Measurements from ENCODE around the gene OXLD1. TPM values are rescaled to one million over a fixed set of nuclear protein-coding genes. Genes with fewer than 3 reads are reported as not detected.
"Not testable (repeated sequence)": the region's sequence is repeated elsewhere in the genome, so short reads cannot be mapped to it uniquely, and the experiment has no call there.

Gene OXLD1
- total RNA-seq, 1 experiment from 2014 or later, result 58.8 TPM

DNA sequence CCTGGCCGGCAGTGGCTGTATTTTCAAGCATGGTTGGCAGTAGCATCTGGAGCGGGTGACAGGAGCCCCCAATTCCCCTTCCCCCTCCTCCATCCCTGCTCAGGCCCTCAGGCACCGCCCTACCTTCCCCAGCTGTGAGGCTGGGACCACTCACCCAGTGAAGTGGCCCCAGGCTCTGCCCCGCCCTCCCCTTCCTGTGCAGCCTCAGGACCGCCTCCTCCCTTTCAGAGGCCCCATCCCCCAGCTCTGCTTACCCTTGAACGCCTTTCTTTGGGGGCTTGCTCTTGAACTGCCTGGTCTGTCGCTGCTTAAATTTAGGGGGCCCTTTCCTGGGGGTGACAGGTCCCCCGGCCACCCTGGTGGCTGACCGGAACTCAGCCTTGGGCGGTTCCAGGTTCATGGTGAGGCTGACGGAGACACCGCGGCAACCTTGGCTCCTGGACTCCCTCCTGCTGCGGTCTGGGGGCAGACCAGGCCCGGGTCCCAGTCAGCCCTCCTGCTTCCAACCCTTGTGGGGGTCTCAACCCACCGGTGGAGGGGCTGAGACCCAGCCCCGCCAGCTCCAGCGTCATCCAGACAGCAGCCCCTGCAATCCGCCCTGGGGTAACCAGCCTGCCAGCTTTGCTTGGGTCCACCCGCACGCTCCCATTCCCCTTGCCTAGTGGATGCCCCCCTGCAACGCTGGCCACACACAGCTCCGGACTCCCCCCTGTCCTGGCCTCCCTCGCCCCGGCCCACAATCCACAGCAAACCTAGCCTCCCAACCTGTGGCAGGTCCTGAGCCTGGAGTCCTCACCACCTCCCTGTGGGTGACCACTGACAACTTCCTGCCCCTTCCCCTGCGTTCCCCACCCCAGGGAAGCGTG, 13.3 kb downstream of the OXLD1 start:
- DNase-seq (ENCODE audit: low spot score), result no peak

DNA sequence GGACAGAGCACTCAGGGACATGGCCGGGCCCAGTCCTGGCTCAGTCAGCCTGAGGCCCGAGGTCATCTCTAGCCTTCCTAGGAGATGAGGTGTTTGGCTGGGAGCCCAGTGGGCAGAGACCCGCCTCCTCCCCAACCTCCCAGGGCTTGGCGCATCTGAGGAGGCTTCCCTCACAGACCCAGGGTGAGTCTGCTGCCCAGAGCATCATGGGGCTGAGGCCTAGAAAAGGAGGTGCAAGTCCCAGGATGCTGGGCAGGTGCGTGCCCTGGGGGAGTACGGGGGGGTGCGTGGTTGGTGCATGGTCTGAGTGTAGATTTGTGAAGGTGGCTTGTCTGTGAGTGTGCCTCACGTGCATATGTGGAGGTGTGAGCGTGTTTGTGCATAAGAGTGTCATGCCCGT, 14.7 kb downstream of the OXLD1 start:
- DNase-seq (ENCODE audit: low spot score), result peak; percentile 88

DNA sequence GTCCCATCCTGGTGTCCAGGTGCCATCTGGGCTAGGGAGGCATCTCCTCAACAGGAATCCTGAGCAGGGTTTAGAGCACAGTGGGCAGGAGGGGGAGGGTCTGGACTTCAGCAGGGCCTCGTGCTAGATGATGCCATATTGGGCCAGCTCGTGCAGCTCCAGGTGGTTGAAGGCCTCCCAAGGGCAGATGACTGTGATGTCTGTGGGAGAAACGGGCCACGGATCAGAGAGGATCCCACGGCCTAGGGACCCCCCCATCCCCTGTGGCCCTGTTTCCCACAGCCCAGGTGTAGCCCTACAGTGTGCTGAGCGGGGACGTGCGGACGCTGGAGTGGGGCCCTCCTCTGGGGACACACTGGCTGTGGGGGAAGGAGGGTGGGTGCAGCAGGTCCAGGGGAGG, 15.5 kb downstream of the OXLD1 start:
- DNase-seq (ENCODE audit: low spot score), result no peak

DNA sequence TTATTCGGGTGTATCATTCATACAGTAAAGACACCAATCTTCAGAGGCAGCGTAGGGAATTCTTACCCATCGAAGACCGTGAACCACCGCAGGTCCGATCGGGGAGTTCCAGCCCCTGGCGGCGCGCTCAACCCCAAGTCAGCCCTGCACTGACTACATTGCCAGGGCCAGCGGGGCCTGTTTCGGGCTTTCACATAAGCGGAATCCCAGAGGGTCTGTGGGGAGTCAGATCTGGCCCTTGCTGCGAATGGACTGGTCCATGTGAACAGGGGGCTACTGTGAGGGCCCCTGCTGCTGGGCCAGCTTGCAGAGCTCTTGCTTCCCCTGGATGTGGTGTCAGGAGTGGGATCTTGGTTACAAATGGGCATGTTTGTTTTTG, 17.7 kb downstream of the OXLD1 start:
- DNase-seq (ENCODE audit: low spot score), result no peak

DNA sequence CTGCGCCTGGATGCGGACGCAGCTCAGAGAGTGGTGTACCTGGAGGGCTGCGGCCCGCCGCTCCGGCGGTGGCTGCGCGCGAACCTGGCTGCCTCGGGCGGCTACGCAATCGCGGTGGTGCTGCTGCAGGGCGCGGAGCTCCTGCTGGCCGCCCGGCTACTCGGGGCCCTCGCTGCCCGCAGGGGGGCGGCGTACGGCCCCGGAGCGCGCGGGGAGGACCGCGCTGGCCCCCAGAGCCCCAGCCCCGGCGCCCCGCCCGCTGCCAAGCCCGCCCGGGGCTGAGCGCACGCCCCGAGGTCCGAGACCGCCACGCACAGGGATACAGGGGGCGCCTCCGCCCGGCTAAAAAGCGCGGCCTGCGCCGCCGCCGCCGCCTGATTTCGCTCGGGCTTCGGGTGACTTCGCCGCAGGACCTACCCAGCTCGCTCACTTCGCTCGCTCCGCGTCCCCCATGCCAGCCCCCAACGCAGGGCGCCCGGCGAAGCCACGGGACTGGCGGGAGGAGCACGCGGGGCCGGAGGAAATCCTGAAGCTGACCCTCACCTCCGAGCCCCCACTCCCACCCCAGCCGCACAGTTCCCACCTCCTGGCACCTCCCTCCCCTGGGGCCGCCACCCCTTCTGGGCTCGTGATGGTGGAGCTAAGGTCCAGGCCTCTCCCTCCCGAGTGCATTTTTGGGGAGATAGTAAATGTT, 18.2 kb downstream of the OXLD1 start:
- no peak for DNase-seq (ENCODE audit: low spot score)

DNA sequence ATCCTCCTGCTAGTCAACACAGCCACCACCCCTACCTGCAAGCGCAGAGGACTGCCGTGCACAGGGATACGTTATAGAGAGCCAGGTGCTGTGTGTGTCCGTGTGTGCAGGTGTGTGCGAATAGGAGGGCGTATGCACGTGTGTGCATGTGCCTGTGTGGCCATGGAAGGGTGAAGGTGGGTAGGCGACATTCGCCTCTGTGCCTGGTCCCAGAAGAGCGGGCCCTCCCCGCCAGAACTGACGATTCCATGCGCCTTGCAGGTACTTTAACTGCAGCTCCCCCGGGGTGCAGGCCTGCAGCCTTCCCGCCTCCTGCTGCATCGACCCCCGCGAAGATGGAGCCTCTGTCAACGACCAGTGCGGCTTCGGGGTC, 18.8 kb downstream of the OXLD1 start:
- no peak for DNase-seq (ENCODE audit: low spot score)

DNA sequence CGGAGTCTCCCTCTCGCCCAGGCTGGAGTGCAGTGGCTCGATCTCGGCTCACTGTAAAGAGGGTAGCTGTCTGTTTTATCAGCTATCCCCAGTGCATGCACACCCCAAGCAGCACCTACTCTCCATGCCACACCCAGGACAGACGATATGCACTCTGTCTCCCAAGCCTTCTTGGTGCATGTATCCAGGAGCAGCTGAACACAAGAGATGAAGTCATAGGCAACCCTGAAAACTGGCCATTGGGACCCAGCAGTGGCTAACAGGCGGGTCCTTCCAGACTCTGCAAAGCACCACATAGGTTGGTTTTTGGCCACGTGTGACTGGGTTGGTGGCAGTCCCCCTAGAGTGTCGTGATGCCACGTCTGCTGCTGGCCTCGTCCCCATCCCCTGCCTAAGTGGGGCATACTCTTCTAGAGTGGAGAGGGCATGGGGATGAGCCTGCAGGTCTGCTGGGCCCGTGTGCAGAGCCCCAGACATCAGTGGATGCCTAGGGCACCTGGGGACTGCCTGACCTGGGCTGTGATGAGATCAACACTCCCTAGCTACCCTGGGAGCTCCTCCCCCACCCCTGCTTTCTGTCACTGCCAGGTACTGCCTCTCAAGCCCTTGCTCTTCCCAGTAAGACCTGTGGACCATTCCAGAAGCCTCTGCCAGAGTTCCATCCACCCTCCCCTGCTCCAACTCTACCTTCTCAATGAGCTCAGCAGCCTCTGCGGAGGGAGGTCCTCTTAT, 19.4 kb downstream of the OXLD1 start:
- no peak for DNase-seq (ENCODE audit: low spot score)

DNA sequence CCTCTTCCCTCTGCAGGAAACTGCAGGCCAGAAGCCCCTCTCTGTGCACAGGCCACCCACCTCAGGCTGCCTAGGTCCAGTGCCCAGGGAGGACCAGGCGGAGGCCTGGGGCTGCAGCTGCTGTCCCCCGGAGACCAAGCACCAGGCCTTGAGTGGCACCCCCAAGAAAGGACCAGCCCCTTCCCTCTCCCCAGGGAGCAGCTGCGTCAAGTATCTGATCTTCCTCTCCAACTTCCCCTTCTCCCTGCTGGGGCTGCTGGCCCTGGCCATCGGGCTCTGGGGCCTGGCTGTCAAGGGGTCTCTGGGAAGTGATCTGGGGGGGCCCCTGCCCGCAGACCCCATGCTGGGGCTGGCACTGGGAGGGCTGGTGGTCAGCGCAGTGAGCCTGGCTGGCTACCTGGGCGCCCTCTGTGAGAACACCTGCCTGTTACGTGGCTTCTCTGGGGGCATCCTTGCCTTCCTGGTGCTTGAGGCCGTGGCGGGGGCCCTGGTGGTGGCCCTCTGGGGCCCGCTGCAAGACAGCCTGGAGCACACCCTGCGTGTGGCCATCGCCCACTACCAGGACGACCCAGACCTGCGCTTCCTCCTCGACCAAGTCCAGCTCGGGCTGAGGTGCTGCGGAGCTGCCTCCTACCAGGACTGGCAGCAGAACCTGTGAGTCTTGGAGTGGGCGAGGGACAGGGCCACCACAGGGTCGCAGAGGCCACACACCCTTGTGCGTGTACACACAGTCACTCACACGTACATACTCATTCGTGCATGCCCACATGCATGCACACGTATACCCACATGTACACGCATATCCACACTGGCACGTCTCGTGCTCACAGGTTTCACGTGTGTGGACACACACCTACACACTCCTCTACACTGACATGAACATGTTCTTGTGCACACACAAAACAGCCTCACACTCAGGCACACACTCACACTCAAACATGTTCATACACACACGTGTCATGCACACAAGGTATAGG, 21.1 kb downstream of the OXLD1 start:
- DNase-seq (ENCODE audit: low spot score), result no peak

DNA sequence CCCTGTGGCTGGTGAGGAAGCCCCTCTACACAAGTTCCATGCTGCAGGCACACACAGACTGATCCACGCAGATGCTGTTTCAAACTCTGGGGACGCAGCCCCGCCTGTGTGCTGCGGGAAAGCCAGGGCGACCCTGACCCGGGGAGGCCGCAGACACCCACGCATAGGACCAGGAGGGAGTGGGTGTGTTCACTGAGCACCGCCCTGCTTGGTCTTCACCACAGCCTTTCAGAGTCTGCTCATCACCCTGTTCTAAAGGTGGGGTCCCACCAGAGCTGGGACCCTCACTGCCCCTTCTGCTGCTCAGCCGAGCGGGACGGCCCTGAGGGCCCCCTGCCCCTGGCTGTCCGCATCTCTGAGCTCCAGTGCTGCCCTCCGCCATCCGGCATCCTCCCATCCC, 21.9 kb downstream of the OXLD1 start:
- no peak for DNase-seq (ENCODE audit: low spot score)

DNA sequence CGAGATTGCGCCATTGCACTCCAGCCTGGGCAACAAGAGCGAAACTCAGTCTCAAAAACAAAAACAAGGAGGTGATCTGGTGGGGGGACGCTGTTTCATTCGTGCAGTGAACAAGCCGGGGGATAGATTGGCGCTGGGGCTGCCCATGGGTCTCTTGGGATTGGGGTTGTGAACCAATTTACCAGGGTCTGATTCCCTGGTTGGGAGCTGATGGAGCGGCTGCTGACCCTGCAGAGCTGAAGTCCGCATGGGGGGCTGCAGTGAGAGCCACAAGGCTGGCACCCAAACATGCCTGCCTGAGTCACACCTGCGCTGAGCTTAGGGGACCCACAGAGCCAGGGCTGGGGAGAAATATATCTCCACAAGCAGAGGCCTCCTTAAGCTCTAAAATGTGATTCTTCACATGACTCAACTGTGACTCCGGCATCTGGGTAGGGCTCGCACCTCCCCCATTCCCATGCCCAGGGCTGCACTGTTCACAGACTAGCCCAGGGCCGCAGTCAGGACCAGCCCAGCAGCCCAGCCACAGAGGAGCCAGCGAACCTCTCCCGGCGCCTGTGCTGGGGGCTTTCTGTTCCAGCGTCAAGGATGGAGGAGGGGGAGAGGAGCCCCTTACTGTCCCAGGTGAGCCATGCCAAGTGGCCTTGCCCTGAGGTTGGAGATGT, 24.4 kb downstream of the OXLD1 start:
- peak; percentile 84 for DNase-seq (ENCODE audit: low spot score)

DNA sequence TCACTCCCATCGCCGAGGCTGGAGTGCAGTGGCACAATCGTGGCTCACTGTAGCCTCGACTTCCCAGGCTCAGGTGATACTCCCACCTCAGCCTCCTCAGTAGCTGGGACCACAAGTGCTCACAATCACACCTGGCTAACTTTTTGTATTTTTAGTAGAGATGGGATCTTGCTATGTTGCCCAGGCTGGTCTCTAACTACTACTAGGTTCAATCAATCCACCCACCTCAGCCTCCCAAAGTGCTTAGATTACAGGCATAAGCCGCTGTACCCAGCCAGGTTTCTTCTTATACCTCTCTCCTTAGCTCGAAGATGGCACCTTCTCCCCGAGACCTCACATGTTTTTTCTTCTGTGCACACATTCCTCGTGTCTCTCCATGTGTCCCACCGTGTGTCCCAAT, 26.4 kb downstream of the OXLD1 start:
- DNase-seq (ENCODE audit: low spot score), result no peak

DNA sequence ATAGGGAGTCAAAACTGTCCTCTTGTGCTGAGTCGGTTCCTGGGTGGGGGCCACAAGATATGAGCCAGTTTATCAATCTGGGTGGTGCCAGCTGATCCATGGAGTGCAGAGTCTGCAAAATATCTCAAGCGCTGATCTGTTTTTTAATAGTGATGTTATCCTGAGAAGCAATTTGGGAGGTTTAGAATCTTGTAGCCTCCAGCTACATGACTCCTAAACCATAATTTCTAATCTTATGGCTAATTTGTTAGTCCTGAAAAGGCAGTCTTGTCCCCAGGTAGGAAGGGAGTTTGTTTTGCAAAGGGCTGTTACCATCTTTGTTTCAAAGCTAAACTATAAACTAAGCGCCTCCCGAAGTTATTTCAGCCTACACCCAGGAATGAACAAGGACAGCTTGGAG, 27.7 kb downstream of the OXLD1 start:
- no peak for DNase-seq (ENCODE audit: low spot score)

DNA sequence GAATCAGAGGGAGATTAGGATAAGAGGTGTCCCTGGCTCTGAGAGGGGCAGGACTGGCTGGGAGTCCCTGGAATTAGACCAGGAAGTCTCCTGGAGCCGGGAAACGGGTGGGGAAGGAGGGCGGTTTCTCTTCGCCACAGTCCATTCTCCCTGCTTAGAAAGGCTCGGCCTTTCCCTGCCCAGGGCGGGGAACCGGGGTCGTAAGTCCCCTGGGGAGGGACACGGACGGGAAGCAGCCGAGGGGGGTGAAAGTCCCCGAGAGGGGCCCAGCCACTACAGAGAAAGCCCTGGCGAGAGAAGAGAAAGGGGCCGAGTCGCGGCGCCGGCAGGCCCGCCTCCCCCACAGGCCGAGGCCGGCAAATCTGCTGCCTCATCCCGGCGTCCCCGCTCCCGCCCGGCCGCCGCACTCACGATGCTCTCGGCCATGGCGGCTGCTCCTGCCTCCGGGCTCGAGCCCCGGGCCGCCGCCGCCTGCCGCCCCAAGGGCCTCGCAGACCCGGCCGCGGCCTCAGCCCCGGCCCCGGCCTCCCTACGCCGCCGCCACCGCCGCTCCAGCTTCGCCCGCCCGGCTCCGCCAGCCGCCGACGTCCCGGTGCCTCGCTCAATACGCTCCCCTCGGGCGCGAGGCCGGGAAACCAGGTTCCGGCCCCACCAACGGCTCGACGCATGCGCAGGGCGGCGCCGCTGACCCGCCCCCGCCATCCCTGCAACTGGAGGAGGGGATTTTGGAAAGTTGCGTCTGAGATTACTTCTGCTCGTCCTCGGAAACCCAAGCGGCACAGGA, 29.7 kb downstream of the OXLD1 start, which contains the start of the genes NPLOC4 and TSPAN10:
NPLOC4 (minus strand) TSS at position 608 of the 784 bp plus-strand sequence; CDS start at position 426, 182 bp downstream.
TSPAN10 (plus strand) TSS at position 692 of the 784 bp plus-strand sequence. CDS start 5,217 bp downstream, outside the sequence.
- peak; percentile 68 for DNase-seq (ENCODE audit: low spot score)

DNA sequence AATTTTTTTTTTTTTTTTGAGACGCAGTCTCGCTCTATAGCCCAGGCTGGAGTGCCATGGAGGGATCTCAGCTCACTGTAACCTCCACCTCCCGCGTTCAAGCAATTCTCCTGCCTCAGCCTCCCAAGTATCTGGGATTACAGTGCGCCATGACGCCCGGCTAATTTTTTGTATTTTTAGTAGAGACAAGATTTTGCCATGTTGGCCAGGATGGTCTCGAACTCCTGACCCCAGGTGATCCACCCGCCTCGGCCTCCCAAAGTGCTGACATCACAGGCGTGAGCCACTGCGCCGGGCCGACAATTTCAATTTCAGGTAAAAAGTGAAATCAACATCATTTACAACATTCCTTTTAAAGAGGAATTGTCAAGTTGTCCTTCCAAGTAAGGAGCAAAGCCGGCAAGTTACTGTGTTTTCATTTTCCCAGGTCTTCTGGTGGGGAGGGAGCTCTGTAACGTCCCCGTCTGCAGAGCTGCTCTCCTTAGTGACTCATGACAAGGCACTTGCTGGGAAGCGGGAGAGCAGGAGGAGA, 30.4 kb downstream of the OXLD1 start:
- no peak for DNase-seq (ENCODE audit: low spot score)

DNA sequence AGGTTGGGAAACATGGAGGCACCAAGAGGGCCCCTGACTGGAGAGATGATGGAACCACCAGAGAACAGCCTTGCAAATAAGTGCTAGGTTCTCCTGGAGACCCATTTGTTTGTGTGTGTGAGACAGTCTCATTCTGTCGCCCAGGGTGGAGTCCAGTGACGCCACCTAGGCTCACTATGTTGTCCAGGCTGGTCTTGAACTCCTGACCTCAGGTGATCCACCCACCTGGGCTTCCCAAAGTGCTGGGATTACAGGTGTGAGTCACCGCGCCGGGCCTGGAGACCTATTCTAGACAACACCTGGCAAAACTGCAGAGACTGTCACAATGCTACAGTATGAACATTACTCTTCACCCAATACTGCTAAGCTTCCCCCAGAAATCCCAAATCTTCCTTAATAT, 31.0 kb downstream of the OXLD1 start:
- no peak for DNase-seq (ENCODE audit: low spot score)

DNA sequence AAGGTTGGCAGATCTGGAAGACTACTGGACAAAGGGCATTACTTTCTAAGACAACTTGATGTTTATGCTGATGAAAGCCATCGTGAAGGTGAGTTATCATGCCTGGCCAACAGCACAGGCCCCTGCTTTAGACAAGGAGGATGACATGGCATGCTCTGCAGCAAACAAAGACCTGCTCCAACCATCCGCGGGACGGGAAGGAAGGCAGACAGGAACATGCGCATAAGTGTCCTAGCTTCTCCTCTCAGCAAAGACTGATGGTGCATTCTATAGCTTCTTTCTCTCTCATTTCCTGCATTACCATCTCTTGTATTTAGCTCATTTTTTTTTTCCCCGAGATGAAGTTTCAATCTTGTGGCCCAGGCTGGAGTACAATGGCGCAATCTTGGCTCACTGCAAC, 34.9 kb downstream of the OXLD1 start:
- no peak for DNase-seq (ENCODE audit: low spot score)

DNA sequence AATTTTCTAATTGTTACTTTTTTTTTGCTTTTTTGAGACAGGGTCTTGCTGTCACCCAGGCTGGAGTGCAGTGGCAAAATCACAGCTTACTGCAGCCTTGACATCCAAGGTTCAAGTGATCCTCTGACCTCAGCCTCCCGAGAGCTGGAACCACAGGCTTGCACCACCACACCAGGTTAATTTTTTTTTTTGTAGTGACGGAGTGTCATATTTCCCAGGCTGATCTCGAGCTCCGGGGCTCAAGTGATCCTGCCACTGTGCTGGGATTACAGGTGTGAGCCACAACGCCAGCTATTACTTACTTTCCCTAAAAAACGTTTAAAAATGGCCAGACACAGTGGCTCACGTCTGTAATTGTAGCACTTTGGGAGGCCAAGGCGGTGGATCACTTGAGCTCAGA, 36.1 kb downstream of the OXLD1 start:
- DNase-seq (ENCODE audit: low spot score), result no peak

DNA sequence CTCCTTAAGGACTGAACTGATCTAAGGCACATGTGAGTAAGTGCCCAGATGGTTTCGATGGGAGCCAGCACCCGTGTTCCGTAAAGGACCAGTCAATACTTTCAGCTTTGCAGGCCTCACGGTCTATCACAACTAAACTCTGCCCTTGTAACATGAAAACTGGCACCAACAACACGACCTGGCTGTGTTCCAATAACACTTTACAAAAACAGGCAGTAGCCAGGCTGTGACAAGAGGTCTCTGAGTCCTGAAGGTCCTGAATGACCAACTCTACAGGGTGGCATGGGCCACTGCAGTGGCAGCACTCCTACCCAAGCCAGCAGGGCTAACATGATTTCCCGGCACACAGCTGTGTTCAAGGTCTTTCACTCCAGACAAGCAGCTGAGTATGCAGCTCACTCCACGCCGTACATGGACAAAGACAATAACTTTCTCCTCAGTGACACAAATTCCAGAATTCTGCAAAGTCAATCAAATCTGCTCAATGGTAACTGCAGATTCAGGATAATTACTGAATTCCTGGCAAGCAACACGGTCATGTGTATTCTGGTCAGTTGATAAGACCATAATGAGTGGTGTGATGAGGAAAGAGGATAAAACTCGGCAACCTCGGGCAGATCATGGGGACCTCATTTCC, 44.8 kb downstream of the OXLD1 start:
- no peak for DNase-seq (ENCODE audit: low spot score)

DNA sequence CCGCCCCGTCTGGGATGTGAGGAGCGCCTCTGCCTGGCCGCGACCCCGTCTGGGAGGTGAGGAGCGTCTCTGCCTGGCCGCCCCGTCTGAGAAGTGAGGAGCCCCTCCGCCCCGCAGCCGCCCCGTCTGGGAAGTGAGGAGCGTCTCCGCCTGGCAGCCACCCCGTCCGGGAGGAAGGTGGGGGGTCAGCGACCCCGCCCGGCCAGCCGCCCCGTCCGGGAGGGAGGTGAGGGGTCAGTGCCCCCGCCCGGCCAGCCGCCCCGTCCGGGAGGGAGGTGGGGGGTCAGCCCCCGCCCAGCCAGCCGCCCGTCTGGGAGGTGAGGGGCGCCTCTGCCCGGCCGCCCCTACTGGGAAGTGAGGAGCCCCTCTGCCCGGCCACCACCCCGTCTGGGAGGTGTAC, 48.1 kb downstream of the OXLD1 start:
- DNase-seq (ENCODE audit: low spot score), result not testable (repeated sequence)
